ENCODE measurements around the gene R3HDM4.

Gene R3HDM4

DNA sequence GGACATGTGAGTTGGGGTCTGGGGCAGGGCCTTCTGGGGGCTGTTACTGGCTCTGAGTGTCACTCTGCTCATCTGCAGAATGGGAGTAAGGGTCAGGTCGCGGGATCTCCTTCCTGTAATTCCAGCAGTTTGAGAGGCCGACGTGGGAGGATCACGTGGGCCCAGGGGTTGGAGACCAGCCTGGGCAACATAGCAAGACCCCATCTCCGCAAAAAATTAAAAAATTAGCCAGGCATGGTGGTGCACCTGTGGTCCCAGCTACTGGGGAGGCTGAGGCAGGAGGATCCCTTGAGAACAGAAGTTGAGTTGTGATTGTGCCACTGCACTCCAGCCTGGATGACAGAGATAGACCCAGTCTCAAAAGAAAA, 16.9 kb upstream of the R3HDM4 start:
- Histone ChIP-seq H3K9ac (ENCODE audit: low read depth in 1 of 2, low read length in 2 of 2) (no peak overlapping the region), H3K4me3 (ENCODE audit: low read depth in 1 of 2, low read length in 2 of 2) (no peak overlapping the region), H3K27ac (ENCODE audit: low read depth, low read length) (no peak overlapping the region), H3K9me3 (ENCODE audit: control insufficient read depth in 1 of 2, low read length in 2 of 2) (no peaks in the 10 kb centered on the region), H3K36me3 (ENCODE audit: control insufficient read depth in 1 of 2, insufficient read depth in 2 of 2, low read length in 2 of 2) (no peaks in the 10 kb centered on the region), H3K27me3 (ENCODE audit: control insufficient read depth in 1 of 2, insufficient read depth in 2 of 2, low read length in 2 of 2) (no peaks in the 10 kb centered on the region), H3K4me1 (ENCODE audit: control insufficient read depth in 1 of 2, insufficient read depth in 2 of 2, low read length in 2 of 2) (peaks cover 10 to 19% of the 10 kb centered on the region in 2 donors)

GRCh38 chr19:929203-929890, 16.3 kb upstream of the R3HDM4 start:
- Histone ChIP-seq H3K9ac (ENCODE audit: low read depth in 1 of 2, low read length in 2 of 2) (no peak overlapping the region), H3K36me3 (ENCODE audit: control insufficient read depth in 1 of 2, insufficient read depth in 2 of 2, low read length in 2 of 2) (no peaks in the 10 kb centered on the region), H3K4me3 (ENCODE audit: low read depth in 1 of 2, low read length in 2 of 2) (no peak overlapping the region), H3K27me3 (ENCODE audit: control insufficient read depth in 1 of 2, insufficient read depth in 2 of 2, low read length in 2 of 2) (no peaks in the 10 kb centered on the region), H3K27ac (ENCODE audit: low read depth, low read length) (no peak overlapping the region), H3K4me1 (ENCODE audit: control insufficient read depth in 1 of 2, insufficient read depth in 2 of 2, low read length in 2 of 2) (peaks cover 5 to 19% of the 10 kb centered on the region in 2 donors), H3K9me3 (ENCODE audit: control insufficient read depth in 1 of 2, low read length in 2 of 2) (no peaks in the 10 kb centered on the region)

GRCh38 chr19:928471-929202, 15.6 kb upstream of the R3HDM4 start:
- Histone ChIP-seq H3K27ac (ENCODE audit: low read depth, low read length) (no peak overlapping the region), H3K27me3 (ENCODE audit: control insufficient read depth in 1 of 2, insufficient read depth in 2 of 2, low read length in 2 of 2) (no peaks in the 10 kb centered on the region), H3K36me3 (ENCODE audit: control insufficient read depth in 1 of 2, insufficient read depth in 2 of 2, low read length in 2 of 2) (no peaks in the 10 kb centered on the region)

DNA sequence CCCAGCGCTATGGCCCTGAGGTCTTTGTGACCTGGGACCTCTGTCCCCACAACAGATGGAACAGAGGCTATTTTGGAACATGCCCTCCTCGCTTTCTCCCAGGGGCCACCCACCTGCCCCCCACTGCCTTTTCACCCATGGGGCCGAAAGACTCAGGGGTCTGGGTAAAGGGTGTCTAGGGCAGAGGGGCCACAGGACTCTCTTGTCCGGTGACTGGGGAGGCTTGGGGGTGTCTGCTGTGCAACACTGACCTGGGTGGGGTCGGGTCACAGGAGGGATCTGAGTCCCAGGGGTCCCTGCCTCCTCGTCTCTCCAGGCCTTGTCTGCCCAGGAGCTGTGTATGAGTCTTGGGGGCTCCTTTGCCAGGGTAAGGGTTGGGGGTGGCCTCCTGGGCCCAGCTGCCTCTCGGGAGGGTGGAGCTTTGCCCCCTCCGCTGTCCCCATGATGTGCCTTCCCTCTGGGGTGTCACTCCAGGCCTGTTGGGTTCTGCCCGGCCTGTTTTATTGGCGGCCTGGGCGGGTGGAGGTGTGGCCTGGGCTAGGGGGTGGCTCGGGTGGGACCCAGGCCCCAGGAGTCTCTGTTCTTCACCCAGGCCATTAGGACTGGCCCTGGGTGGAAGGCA, 14.9 kb upstream of the R3HDM4 start:
- no peak overlapping the region for H3K27ac ChIP-seq (ENCODE audit: low read depth, low read length)
- H3K27me3 ChIP-seq (ENCODE audit: control insufficient read depth in 1 of 2, insufficient read depth in 2 of 2, low read length in 2 of 2): no peaks in the 10 kb centered on the region
- H3K4me1 ChIP-seq (ENCODE audit: control insufficient read depth in 1 of 2, insufficient read depth in 2 of 2, low read length in 2 of 2): peaks cover 0 to 12% of the 10 kb centered on the region in 2 donors
- no peaks in the 10 kb centered on the region for H3K9me3 ChIP-seq (ENCODE audit: control insufficient read depth in 1 of 2, low read length in 2 of 2)
- no peaks in the 10 kb centered on the region for H3K36me3 ChIP-seq (ENCODE audit: control insufficient read depth in 1 of 2, insufficient read depth in 2 of 2, low read length in 2 of 2)
- no peak overlapping the region for H3K9ac ChIP-seq (ENCODE audit: low read depth in 1 of 2, low read length in 2 of 2)
- no peak overlapping the region for H3K4me3 ChIP-seq (ENCODE audit: low read depth in 1 of 2, low read length in 2 of 2)

More at GRCh38 chr19:928471-929202, 15.6 kb upstream of the R3HDM4 start:
- Histone ChIP-seq H3K9me3 (ENCODE audit: control insufficient read depth in 1 of 2, low read length in 2 of 2) (no peaks in the 10 kb centered on the region), H3K9ac (ENCODE audit: low read depth in 1 of 2, low read length in 2 of 2) (no peak overlapping the region), H3K4me3 (ENCODE audit: low read depth in 1 of 2, low read length in 2 of 2) (no peak overlapping the region), H3K4me1 (ENCODE audit: control insufficient read depth in 1 of 2, insufficient read depth in 2 of 2, low read length in 2 of 2) (peaks cover 0 to 14% of the 10 kb centered on the region in 2 donors)

- H3K4me1 ChIP-seq (ENCODE audit: control insufficient read depth in 1 of 2, insufficient read depth in 2 of 2, low read length in 2 of 2): peaks cover 0 to 7% of the 10 kb centered on the region in 2 donors
- H3K9me3 ChIP-seq (ENCODE audit: control insufficient read depth in 1 of 2, low read length in 2 of 2): no peaks in the 10 kb centered on the region
- peak overlapping the region; percentile 42 for H3K27ac ChIP-seq (ENCODE audit: low read depth, low read length)
- peak overlapping the region in 1 of 2 donors; percentile 80 for H3K4me3 ChIP-seq (ENCODE audit: low read depth in 1 of 2, low read length in 2 of 2)
- H3K36me3 ChIP-seq (ENCODE audit: control insufficient read depth in 1 of 2, insufficient read depth in 2 of 2, low read length in 2 of 2): no peaks in the 10 kb centered on the region
- H3K27me3 ChIP-seq (ENCODE audit: control insufficient read depth in 1 of 2, insufficient read depth in 2 of 2, low read length in 2 of 2): no peaks in the 10 kb centered on the region
- H3K9ac ChIP-seq (ENCODE audit: low read depth in 1 of 2, low read length in 2 of 2): peak overlapping the region in 1 of 2 donors; percentile 70
Measured at GRCh38 chr19:927351-927779, 14.3 kb upstream of the R3HDM4 start.

DNA sequence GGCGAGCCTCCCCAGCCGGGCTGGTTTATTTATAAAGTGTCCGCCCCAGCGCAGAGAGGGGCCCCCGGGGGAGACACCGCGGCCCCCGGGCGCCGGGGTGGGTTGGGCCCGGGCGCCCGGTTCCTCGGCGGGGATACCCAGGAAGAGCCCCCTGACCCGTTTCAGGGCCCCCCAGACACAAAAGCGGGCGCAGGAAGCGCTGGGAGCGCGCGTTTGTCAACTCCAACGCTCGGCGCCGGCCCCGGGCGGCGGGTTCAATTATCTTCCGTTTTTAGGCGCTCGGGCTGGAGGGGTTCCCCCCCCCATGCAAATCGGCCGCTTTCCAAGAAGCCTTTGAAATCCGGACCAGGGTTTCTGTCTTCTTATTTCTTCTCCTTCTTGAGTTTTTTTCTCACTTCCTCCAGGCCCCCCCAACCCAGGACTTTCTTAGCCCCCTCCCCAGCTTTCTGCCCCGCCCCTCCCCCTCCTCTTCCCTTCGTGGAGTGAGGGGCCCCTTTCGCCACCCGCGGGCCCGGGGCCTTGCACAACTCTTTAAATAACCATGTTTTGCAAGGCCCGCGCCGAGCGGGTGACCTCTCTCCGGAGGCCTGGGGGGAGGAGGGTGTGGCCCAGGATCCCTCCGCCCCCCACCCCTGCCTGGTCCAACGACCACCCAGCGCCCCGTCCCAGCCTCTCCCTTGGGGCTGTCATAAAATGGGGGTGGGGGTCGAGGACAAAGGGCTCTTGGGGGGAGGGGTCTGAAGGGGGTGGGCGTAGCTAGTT, 13.8 kb upstream of the R3HDM4 start:
- Histone ChIP-seq H3K9ac (ENCODE audit: low read depth in 1 of 2, low read length in 2 of 2) (peak overlapping the region in 1 of 2 donors; percentile 70), H3K4me3 (ENCODE audit: low read depth in 1 of 2, low read length in 2 of 2) (peak overlapping the region; percentile 69 to 80), H3K9me3 (ENCODE audit: control insufficient read depth in 1 of 2, low read length in 2 of 2) (no peaks in the 10 kb centered on the region), H3K4me1 (ENCODE audit: control insufficient read depth in 1 of 2, insufficient read depth in 2 of 2, low read length in 2 of 2) (peaks cover 0 to 6% of the 10 kb centered on the region in 2 donors), H3K36me3 (ENCODE audit: control insufficient read depth in 1 of 2, insufficient read depth in 2 of 2, low read length in 2 of 2) (no peaks in the 10 kb centered on the region), H3K27ac (ENCODE audit: low read depth, low read length) (peak overlapping the region; percentile 3), H3K27me3 (ENCODE audit: control insufficient read depth in 1 of 2, insufficient read depth in 2 of 2, low read length in 2 of 2) (no peaks in the 10 kb centered on the region)

GRCh38 chr19:926323-926588, 13.2 kb upstream of the R3HDM4 start:
- H3K36me3 ChIP-seq (ENCODE audit: control insufficient read depth in 1 of 2, insufficient read depth in 2 of 2, low read length in 2 of 2): no peaks in the 10 kb centered on the region
- H3K27ac ChIP-seq (ENCODE audit: low read depth, low read length): peak overlapping the region; percentile 32
- peaks cover 0 to 1% of the 10 kb centered on the region in 2 donors for H3K27me3 ChIP-seq (ENCODE audit: control insufficient read depth in 1 of 2, insufficient read depth in 2 of 2, low read length in 2 of 2)
- peak overlapping the region; percentile 69 to 80 for H3K4me3 ChIP-seq (ENCODE audit: low read depth in 1 of 2, low read length in 2 of 2)
- H3K4me1 ChIP-seq (ENCODE audit: control insufficient read depth in 1 of 2, insufficient read depth in 2 of 2, low read length in 2 of 2): peaks cover 0 to 6% of the 10 kb centered on the region in 2 donors
- H3K9me3 ChIP-seq (ENCODE audit: control insufficient read depth in 1 of 2, low read length in 2 of 2): no peaks in the 10 kb centered on the region
- H3K9ac ChIP-seq (ENCODE audit: low read depth in 1 of 2, low read length in 2 of 2): peak overlapping the region; percentile 51 to 70

DNA sequence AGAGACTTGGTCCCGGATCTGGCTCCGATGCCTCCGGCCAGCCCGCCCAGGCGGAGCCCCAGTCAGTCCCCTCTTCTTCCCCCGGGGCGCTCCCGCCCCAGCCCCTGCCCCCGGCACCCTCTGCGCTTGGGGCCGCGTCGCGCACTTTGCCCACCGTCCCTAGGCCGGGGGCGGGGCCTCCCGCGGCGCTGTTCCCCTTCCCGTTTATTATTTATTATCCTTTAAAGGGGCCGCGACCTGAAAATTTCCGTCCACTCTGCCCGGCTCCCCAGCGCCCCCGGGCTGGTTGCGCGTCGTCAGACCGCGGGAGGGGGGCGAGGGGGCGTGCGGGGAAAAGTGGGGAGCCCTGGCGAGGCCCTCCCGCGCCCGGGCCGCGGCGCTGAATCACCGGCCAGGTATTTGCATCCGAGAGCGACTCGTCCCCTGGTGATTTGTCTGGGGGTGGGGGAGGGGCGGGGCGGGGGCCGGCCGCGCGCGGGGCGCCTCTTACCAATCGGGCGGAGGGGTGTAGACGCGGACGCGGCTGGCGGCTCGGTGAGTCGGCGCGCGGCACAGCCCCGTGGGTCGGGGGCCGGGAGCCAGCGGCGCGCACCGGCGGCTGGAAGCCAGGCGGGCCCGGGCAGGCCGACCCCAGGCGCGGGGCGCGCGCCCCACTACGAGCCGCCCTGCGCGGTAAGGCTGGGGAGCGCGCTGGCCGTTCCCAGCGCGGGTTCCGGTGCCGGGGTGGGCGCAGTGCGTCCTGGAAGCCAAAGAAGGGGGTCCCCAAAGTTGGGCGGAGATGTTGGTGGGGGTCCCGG, 12.7 kb upstream of the R3HDM4 start, which contains the start of gene ARID3A:
TSS of gene ARID3A (plus strand) at position 510 of the 797 bp plus-strand sequence. CDS start 3,494 bp downstream, outside the sequence.
- Histone ChIP-seq H3K9me3 (ENCODE audit: control insufficient read depth in 1 of 2, low read length in 2 of 2) (no peaks in the 10 kb centered on the region), H3K27ac (ENCODE audit: low read depth, low read length) (peak within 1 kb of the TSS; percentile 32), H3K4me3 (ENCODE audit: low read depth in 1 of 2, low read length in 2 of 2) (peak within 1 kb of the TSS; percentile 69 to 80), H3K4me1 (ENCODE audit: control insufficient read depth in 1 of 2, insufficient read depth in 2 of 2, low read length in 2 of 2) (peaks cover 0 to 6% of the 10 kb centered on the region in 2 donors), H3K9ac (ENCODE audit: low read depth in 1 of 2, low read length in 2 of 2) (peak within 1 kb of the TSS; percentile 51 to 70), H3K27me3 (ENCODE audit: control insufficient read depth in 1 of 2, insufficient read depth in 2 of 2, low read length in 2 of 2) (peaks cover 0 to 5% of the 10 kb centered on the region in 2 donors), H3K36me3 (ENCODE audit: control insufficient read depth in 1 of 2, insufficient read depth in 2 of 2, low read length in 2 of 2) (no peaks in the 10 kb centered on the region)

- Histone ChIP-seq H3K4me3 (ENCODE audit: low read depth in 1 of 2, low read length in 2 of 2) (peak overlapping the region; percentile 69 to 80), H3K36me3 (ENCODE audit: control insufficient read depth in 1 of 2, insufficient read depth in 2 of 2, low read length in 2 of 2) (no peaks in the 10 kb centered on the region), H3K9ac (ENCODE audit: low read depth in 1 of 2, low read length in 2 of 2) (peak overlapping the region; percentile 49 to 54), H3K9me3 (ENCODE audit: control insufficient read depth in 1 of 2, low read length in 2 of 2) (no peaks in the 10 kb centered on the region), H3K4me1 (ENCODE audit: control insufficient read depth in 1 of 2, insufficient read depth in 2 of 2, low read length in 2 of 2) (peaks cover 0 to 7% of the 10 kb centered on the region in 2 donors), H3K27me3 (ENCODE audit: control insufficient read depth in 1 of 2, insufficient read depth in 2 of 2, low read length in 2 of 2) (peaks cover 3 to 6% of the 10 kb centered on the region in 2 donors), H3K27ac (ENCODE audit: low read depth, low read length) (peak overlapping the region; percentile 25)
Measured at GRCh38 chr19:925087-925525, 12.1 kb upstream of the R3HDM4 start.

All from duodenal mucosa (tissue), 2 donors.